ENCODE data around the gene ZNF441.
"Not testable (repeated sequence)": the region's sequence is repeated elsewhere in the genome, so short reads cannot be mapped to it uniquely, and the experiment has no call there.

Gene ZNF441

GRCh38 chr19:11766597-11767591 is at the start of gene ZNF441:
Gene ZNF441, plus strand, starts transcription at chr19:11767000. Its CDS starts 194 bp downstream, at chr19:11767194.
- DNase-seq, result peak; percentile 77

- DNase-seq, result no peak
These were observed 45.1 kb upstream of the ZNF441 start for GRCh38 chr19:11721681-11722080.

GRCh38 chr19:11722414-11722813 is 44.4 kb upstream of the ZNF441 start:
- no peak for DNase-seq

- DNase-seq, result no peak
These were observed 37.2 kb upstream of the ZNF441 start for GRCh38 chr19:11729586-11729985.

- DNase-seq, result no peak
These were observed 31.4 kb upstream of the ZNF441 start for GRCh38 chr19:11735375-11735774.

- DNase-seq, result no peak
These were observed 30.1 kb upstream of the ZNF441 start for GRCh38 chr19:11736696-11737095.

- DNase-seq, result no peak
These were observed 28.6 kb upstream of the ZNF441 start for GRCh38 chr19:11737964-11738745.

GRCh38 chr19:11738746-11739620 is 27.8 kb upstream of the ZNF441 start, which contains the start of gene ZNF823:
Gene ZNF823, minus strand, starts transcription at chr19:11738946. Its CDS starts 127 bp downstream, at chr19:11738819.
- peak; percentile 98 for DNase-seq

GRCh38 chr19:11745869-11746268 is 20.9 kb upstream of the ZNF441 start:
- no peak for DNase-seq

GRCh38 chr19:11747277-11747676 is 19.5 kb upstream of the ZNF441 start:
- DNase-seq, result no peak

GRCh38 chr19:11749751-11750150 is 17.0 kb upstream of the ZNF441 start:
- no peak for DNase-seq

GRCh38 chr19:11752244-11752736 is 14.5 kb upstream of the ZNF441 start:
- no peak for DNase-seq

- no peak for DNase-seq
These were observed 12.1 kb upstream of the ZNF441 start for GRCh38 chr19:11754663-11755062.

- DNase-seq, result no peak
These were observed 9.8 kb upstream of the ZNF441 start for GRCh38 chr19:11756965-11757364.

- DNase-seq, result no peak
These were observed 7.0 kb upstream of the ZNF441 start for GRCh38 chr19:11759805-11760204.

GRCh38 chr19:11763117-11763516 is 3.7 kb upstream of the ZNF441 start:
- no peak for DNase-seq

GRCh38 chr19:11763611-11764010 is 3.2 kb upstream of the ZNF441 start:
- DNase-seq, result no peak

GRCh38 chr19:11767633-11768133 is 883 bp downstream of the ZNF441 start:
- DNase-seq, result no peak

GRCh38 chr19:11769995-11770394 is 3.2 kb downstream of the ZNF441 start:
- DNase-seq, result no peak

- DNase-seq, result not testable (repeated sequence)
These were observed 4.7 kb downstream of the ZNF441 start for GRCh38 chr19:11771520-11771919.

GRCh38 chr19:11776669-11777068 is 9.9 kb downstream of the ZNF441 start:
- not testable (repeated sequence) for DNase-seq

GRCh38 chr19:11780431-11781020 is 13.7 kb downstream of the ZNF441 start:
- DNase-seq, result no peak
